Lung (tissue), 12 donors: ENCODE results near the gene WNT16. TPM values are rescaled to one million over a fixed set of nuclear protein-coding genes. Genes with fewer than 3 reads are reported as not detected.

Experiments
- ATAC-seq: fragments of 200-7000 bp; cut with Tn5 transposase; one replicate; pipeline ENCODE4 v1.9.1; 2020; ENCODE audit warnings: moderate number of reproducible peaks; ENCODE audit not compliant: insufficient read depth, low FRiP score
- DNase-seq, 3 donors: peaks; one replicate each; pipeline ENCODE4 v3.0.0-alpha.2; 2013 to 2017
- H3K27ac ChIP-seq, 2 donors: one replicate each; pipeline ENCODE4 v1.5.1; 2013; ENCODE audit warnings: mild to moderate bottlenecking in 2 of 2, moderate library complexity in 2 of 2, control low read depth in 1 of 2, inconsistent platforms in 1 of 2, low read depth in 1 of 2, low read length in 1 of 2
- H3K27me3 ChIP-seq, 3 donors: one replicate each; pipeline ENCODE4 v1.5.1; 2013; ENCODE audit warnings: low read length in 2 of 3; ENCODE audit not compliant: control insufficient read depth in 3 of 3, insufficient read depth in 3 of 3
- H3K36me3 ChIP-seq, 4 donors: one replicate each; pipeline ENCODE4 v1.5.1; 2013; ENCODE audit warnings: low read length in 4 of 4, mild to moderate bottlenecking in 1 of 4, moderate library complexity in 1 of 4; ENCODE audit not compliant: control insufficient read depth in 4 of 4, insufficient read depth in 4 of 4
- H3K4me1 ChIP-seq, 5 donors: one replicate each; pipeline ENCODE4 v1.5.1; 2013; ENCODE audit warnings: low read length in 5 of 5, mild to moderate bottlenecking in 2 of 5, moderate library complexity in 1 of 5; ENCODE audit not compliant: control insufficient read depth in 5 of 5, insufficient read depth in 5 of 5
- H3K4me3 ChIP-seq: one replicate; pipeline ENCODE4 v1.5.1; 2013; ENCODE audit warnings: mild to moderate bottlenecking, control low read depth, moderate library complexity
- H3K9ac ChIP-seq, 2 donors: one replicate each; pipeline ENCODE4 v1.5.1; 2013; ENCODE audit warnings: low read length in 2 of 2, control low read depth in 1 of 2; ENCODE audit not compliant: insufficient read depth in 1 of 2
- H3K9me3 ChIP-seq, 4 donors: one replicate each; pipeline ENCODE4 v1.5.1; 2013; ENCODE audit warnings: low read length in 3 of 4, mild to moderate bottlenecking in 1 of 4, moderate library complexity in 1 of 4; ENCODE audit not compliant: control insufficient read depth in 4 of 4, insufficient read depth in 3 of 4
- WGBS, 2 donors: extraction: QIAGEN DNeasy Blood & Tissue Kit; methylation state at CpG; one replicate each; pipeline ENCODE4 v1.1.7; 2013; 5-methylcytosine and 5-hydroxymethylcytosine counted together
- polyA plus RNA-seq, 2 donors: library from polyadenylated mRNA; stranded (reverse); fragments of 200-250 nt; gene quantifications; one replicate each; pipeline ENCODE4 v1.2.1, GENCODE V29; 2013
- total RNA-seq, 2 donors: library from RNA; depleted of rRNA in 1 of 2; stranded (reverse); fragments of >200 nt in 1 of 2; gene quantifications; one replicate each; pipeline ENCODE4 v1.2.1, GENCODE V29; 2014 to 2021
- TF ChIP-seq, protein P1 (sequence below): IDR thresholded peaks from 2 replicates; pipeline ENCODE4 v1.5.1; 2012; ENCODE audit warnings: mild to moderate bottlenecking; ENCODE audit errors: control extremely low read depth, extremely low read depth
- donor health status: control.
- donor health status: control.
- donor health status: Bipolar disorder and iron deficiency.
- donor health status: healthy.
- donor health status: DM: yes; HTN: yes; CAD: no.

Gene WNT16
- total and polyA plus RNA-seq, 4 donors = 0.02 to 0.14 (median 0.09) TPM; not detected in 1

DNA sequence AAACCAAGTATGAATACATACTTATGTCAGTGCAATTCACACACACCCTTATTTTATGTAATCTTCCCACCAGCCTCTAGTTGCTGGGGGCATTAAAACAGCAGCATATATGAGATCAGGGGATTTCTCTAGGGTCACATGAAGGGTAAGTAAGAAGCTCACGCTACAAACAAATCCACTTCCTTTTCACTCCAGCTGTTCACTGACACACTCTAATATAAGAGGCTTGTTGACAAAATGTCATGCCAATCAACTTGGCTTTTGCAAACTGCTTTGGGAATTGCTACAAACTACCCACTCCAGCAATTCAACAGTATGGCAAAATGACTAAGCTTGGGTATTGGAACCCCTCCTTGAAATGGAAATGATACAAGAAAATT, 57.0 kb downstream of the WNT16 start:
- ATAC-seq = peak; percentile 34
- Histone ChIP-seq H3K4me3 (no peak overlapping the region), H3K9me3 (no peaks in the 10 kb centered on the region), H3K36me3 (peaks cover 0 to 5% (median 0%) of the 10 kb centered on the region in 4 donors), H3K9ac (no peak overlapping the region), H3K27me3 (no peaks in the 10 kb centered on the region), H3K4me1 (peaks cover 3 to 22% (median 5%) of the 10 kb centered on the region in 5 donors), H3K27ac (no peak overlapping the region)
- peak in 2 of 3 donors; percentile 41 to 56 for DNase-seq
- 7 to 12% methylated on average over 1 of the region's 1 CpG for WGBS, 2 donors
- TF ChIP-seq, protein P1, sequence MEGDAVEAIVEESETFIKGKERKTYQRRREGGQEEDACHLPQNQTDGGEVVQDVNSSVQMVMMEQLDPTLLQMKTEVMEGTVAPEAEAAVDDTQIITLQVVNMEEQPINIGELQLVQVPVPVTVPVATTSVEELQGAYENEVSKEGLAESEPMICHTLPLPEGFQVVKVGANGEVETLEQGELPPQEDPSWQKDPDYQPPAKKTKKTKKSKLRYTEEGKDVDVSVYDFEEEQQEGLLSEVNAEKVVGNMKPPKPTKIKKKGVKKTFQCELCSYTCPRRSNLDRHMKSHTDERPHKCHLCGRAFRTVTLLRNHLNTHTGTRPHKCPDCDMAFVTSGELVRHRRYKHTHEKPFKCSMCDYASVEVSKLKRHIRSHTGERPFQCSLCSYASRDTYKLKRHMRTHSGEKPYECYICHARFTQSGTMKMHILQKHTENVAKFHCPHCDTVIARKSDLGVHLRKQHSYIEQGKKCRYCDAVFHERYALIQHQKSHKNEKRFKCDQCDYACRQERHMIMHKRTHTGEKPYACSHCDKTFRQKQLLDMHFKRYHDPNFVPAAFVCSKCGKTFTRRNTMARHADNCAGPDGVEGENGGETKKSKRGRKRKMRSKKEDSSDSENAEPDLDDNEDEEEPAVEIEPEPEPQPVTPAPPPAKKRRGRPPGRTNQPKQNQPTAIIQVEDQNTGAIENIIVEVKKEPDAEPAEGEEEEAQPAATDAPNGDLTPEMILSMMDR = no peak

DNA sequence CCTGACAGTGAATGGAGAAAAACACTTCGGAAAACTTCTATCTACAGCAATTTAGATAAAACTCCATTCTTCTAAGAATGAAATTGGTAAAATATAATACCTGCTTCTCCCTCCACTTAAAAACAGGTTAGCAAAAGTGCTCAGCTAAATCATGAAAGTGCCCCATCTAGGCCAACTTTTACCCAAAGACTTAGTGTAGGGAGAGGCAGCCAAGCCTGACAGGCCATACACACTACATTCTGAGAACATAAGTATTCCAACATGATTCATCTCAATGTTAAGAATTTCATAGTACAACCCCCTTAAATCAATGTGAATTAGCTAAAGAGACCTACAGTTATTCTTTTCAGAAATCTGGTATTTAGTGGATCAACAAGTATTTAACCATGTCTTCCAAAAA, 60.1 kb downstream of the WNT16 start:
- H3K4me1 ChIP-seq = peaks cover 3 to 15% (median 4%) of the 10 kb centered on the region in 5 donors

DNA sequence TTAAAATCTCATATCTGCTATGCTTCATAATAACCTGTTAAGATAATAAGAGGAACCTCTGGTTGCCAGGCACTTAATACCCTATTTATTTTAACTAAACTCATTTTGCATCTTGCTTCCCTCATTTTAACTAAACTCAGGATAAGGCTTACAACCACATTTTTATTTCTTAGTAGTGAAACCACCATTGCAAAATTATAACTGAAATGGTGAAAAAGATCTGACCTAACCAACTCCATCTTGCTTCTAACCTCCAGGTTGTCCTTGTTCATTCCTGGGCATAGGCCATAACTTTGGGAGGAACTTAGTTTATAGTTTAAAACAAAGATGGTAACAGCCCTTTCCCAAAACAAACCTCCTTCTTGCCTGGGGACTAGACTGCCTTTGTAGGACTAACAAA, 61.3 kb downstream of the WNT16 start:
- DNase-seq (no peak), ATAC-seq (no peak)
- Histone ChIP-seq H3K4me1 (peaks cover 0 to 20% (median 2%) of the 10 kb centered on the region in 5 donors), H3K27ac (no peak overlapping the region), H3K36me3 (no peaks in the 10 kb centered on the region), H3K27me3 (no peaks in the 10 kb centered on the region), H3K4me3 (no peak overlapping the region), H3K9me3 (no peaks in the 10 kb centered on the region), H3K9ac (no peak overlapping the region)
- TF ChIP-seq, protein P1 = no peak

More for the DNA sequence above, 60.1 kb downstream of the WNT16 start:
- H3K9ac ChIP-seq = no peak overlapping the region
- H3K27me3 ChIP-seq = no peaks in the 10 kb centered on the region
- 94 to 97% methylated on average over 1 of the region's 1 CpG for WGBS, 2 donors
- DNase-seq (no peak), ATAC-seq (no peak)
- H3K27ac ChIP-seq = no peak overlapping the region
- TF ChIP-seq, protein P1 = no peak
- H3K4me3 ChIP-seq = no peak overlapping the region
- H3K36me3 ChIP-seq = no peaks in the 10 kb centered on the region
- no peaks in the 10 kb centered on the region for H3K9me3 ChIP-seq

DNA sequence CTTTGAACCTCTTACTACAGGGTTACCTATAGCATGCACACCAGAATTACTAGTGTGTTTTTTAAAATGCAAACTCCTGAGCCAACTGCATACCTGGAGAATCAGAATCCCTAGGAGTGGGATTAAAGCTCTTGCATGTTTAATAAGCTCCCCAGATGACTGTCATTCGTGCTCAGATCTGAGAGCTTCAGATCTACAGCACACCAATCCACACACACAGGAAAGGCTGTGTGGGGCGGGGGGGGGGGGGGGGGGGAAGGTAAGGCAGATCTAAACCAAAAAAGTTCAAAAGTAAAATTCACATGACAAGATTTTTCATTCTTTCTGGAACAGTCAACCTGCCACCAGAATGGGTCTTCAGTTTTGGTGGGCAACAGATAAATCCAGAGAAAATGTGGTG, 61.8 kb downstream of the WNT16 start:
- TF ChIP-seq, protein P1 = no peak
- no peak overlapping the region for H3K9ac ChIP-seq
- 50 to 75% methylated on average over 2 of the region's 2 CpGs for WGBS, 2 donors

More for the DNA sequence above, 61.8 kb downstream of the WNT16 start:
- no peak for DNase-seq
- H3K4me1 ChIP-seq = peaks cover 0 to 17% (median 0%) of the 10 kb centered on the region in 5 donors
- ATAC-seq = no peak
- no peaks in the 10 kb centered on the region for H3K9me3 ChIP-seq
- no peak overlapping the region for H3K4me3 ChIP-seq
- H3K27me3 ChIP-seq = no peaks in the 10 kb centered on the region
- no peak overlapping the region for H3K27ac ChIP-seq
- H3K36me3 ChIP-seq = no peaks in the 10 kb centered on the region
